OCI-LY7 (cell line): ENCODE results near the gene TBX5. TPM values are rescaled to one million over a fixed set of nuclear protein-coding genes. Genes with fewer than 3 reads are reported as not detected.

Experiments used
- BruUV-seq: library from RNA; stranded (reverse); fragments of 400-500 nt; replicated peaks from 2 replicates; lab custom pipeline; 2021; lab: Mats Ljungman, UMichigan
- CTCF ChIA-PET: fragments of 300-600 bp; sonication (Branson Sonifier 250); formaldehyde crosslinking; loops from one replicate; lab custom pipeline; 2022; ENCODE audit warnings: antibody characterized with exemption; ENCODE audit not compliant: unreplicated experiment; lab: Charles Lee
- POLR2A ChIA-PET: fragments of 300-600 bp; sonication (Branson Sonifier 250); formaldehyde crosslinking; loops from one replicate; lab custom pipeline; 2022; ENCODE audit warnings: antibody characterized with exemption; lab: Charles Lee
- DNase-seq: peaks from one replicate; pipeline ENCODE4 v3.0.0-alpha.2; 2015; ENCODE audit warnings: low spot score
- H2AFZ ChIP-seq: fragments of 200-600 bp; sonication (generic), shearing (Covaris generic); 2 replicates; pipeline ENCODE4 v1.6.1; 2014; ENCODE audit warnings: mild to moderate bottlenecking, antibody characterized with exemption, low read length, moderate library complexity
- H3K27ac ChIP-seq: fragments of 200-600 bp; sonication (generic); 2 replicates; pipeline ENCODE4 v1.5.1; 2014; ENCODE audit warnings: mixed run types, low read depth, mild to moderate bottlenecking, moderate library complexity, low read length, inconsistent platforms; ENCODE audit not compliant: poor library complexity, severe bottlenecking
- H3K36me3 ChIP-seq: fragments of 200-600 bp; sonication (generic); 2 replicates; pipeline ENCODE4 v1.6.1; 2014; ENCODE audit warnings: mild to moderate bottlenecking, antibody characterized with exemption, low read length, moderate library complexity, mixed read lengths; ENCODE audit not compliant: insufficient read depth
- H3K4me1 ChIP-seq: fragments of 200-600 bp; sonication (generic); 2 replicates; pipeline ENCODE4 v1.5.1; 2014; ENCODE audit warnings: mild to moderate bottlenecking, low read length; ENCODE audit not compliant: insufficient read depth, poor library complexity, severe bottlenecking
- H3K4me2 ChIP-seq: fragments of 200-600 bp; sonication (generic); 2 replicates; pipeline ENCODE4 v1.6.1; 2014; ENCODE audit warnings: mild to moderate bottlenecking, low read length
- H3K4me3 ChIP-seq: fragments of 200-600 bp; sonication (generic); 2 replicates; pipeline ENCODE4 v1.5.1; 2014; ENCODE audit warnings: mild to moderate bottlenecking, low read depth, low read length; ENCODE audit not compliant: poor library complexity, severe bottlenecking
- H3K79me2 ChIP-seq: fragments of 200-600 bp; sonication (generic); 2 replicates; pipeline ENCODE4 v1.6.1; 2016; ENCODE audit warnings: low read depth, mild to moderate bottlenecking, low read length, moderate library complexity, mixed read lengths; ENCODE audit not compliant: insufficient read depth
- H3K9me2 ChIP-seq: fragments of 200-600 bp; sonication (generic); 2 replicates; pipeline ENCODE4 v1.6.1; 2016; ENCODE audit warnings: mild to moderate bottlenecking, low read length, mixed read lengths; ENCODE audit not compliant: insufficient read depth
- H3K9me3 ChIP-seq: fragments of 200-600 bp; sonication (generic); 2 replicates; pipeline ENCODE4 v1.6.1; 2014; ENCODE audit warnings: mild to moderate bottlenecking, mixed run types, low read length, mixed read lengths
- H4K20me1 ChIP-seq: fragments of 200-600 bp; sonication (generic); 2 replicates; pipeline ENCODE4 v1.6.1; 2014; ENCODE audit warnings: mild to moderate bottlenecking, antibody characterized with exemption, low read length, moderate library complexity, mixed read lengths; ENCODE audit not compliant: insufficient read depth
- EZH2phosphoT487 ChIP-seq: fragments of 200-600 bp; sonication (generic); IDR thresholded peaks from 2 replicates; pipeline ENCODE4 v1.6.1; 2018; ENCODE audit warnings: low read depth, borderline replicate concordance, mild to moderate bottlenecking, mixed run types, antibody characterized with exemption, low read length, moderate library complexity, mixed read lengths
- intact Hi-C: fragments of 100-400 bp; cut with micrococcal nuclease; formaldehyde crosslinking; loops from one replicate; pipeline ENCODE4 v1.10.0; 2022; ENCODE audit not compliant: unreplicated experiment
- total RNA-seq, 2 experiments: library from RNA; depleted of rRNA in 1 of 2; stranded (reverse); fragments of >200 nt in 1 of 2; shearing (Covaris generic) in 1 of 2; gene quantifications; 2 replicates each; pipeline ENCODE4 v1.2.3, GENCODE V29; 2014 to 2022
- TF ChIP-seq, protein P1 (sequence below): fragments of 200-600 bp; sonication (generic); conservative IDR thresholded peaks from 2 replicates; pipeline ENCODE4 v1.5.1; 2014; ENCODE audit warnings: mild to moderate bottlenecking, antibody characterized with exemption, low read length, moderate library complexity, mixed read lengths

TBX5 gene
- total RNA-seq, 2 experiments from 2014 or later: not detected

GRCh38 chr12:114408886-114409851 lies 3.2 kb upstream of the TBX5 start:
- Histone ChIP-seq H3K4me2 (no peak overlapping the region), H3K9me2 (no peaks in the 10 kb centered on the region), H3K79me2 (no peaks in the 10 kb centered on the region), H3K4me3 (no peak overlapping the region), H2AFZ (no peak overlapping the region), H3K27ac (no peak overlapping the region), H3K4me1 (no peaks in the 10 kb centered on the region), H4K20me1 (no peaks in the 10 kb centered on the region), H3K36me3 (no peaks in the 10 kb centered on the region), H3K9me3 (no peaks in the 10 kb centered on the region)
- BruUV-seq: no TSS peak
- DNase-seq: no peak
- TF ChIP-seq, protein P1, sequence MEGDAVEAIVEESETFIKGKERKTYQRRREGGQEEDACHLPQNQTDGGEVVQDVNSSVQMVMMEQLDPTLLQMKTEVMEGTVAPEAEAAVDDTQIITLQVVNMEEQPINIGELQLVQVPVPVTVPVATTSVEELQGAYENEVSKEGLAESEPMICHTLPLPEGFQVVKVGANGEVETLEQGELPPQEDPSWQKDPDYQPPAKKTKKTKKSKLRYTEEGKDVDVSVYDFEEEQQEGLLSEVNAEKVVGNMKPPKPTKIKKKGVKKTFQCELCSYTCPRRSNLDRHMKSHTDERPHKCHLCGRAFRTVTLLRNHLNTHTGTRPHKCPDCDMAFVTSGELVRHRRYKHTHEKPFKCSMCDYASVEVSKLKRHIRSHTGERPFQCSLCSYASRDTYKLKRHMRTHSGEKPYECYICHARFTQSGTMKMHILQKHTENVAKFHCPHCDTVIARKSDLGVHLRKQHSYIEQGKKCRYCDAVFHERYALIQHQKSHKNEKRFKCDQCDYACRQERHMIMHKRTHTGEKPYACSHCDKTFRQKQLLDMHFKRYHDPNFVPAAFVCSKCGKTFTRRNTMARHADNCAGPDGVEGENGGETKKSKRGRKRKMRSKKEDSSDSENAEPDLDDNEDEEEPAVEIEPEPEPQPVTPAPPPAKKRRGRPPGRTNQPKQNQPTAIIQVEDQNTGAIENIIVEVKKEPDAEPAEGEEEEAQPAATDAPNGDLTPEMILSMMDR: no peak
- TF ChIP-seq EZH2phosphoT487: no peak
- intact Hi-C loops: no loop called here
- CTCF ChIA-PET: no interaction called here
- POLR2A ChIA-PET: no interaction called here

- TF ChIP-seq, protein P1: no peak
- no peak for TF ChIP-seq EZH2phosphoT487
- no peaks in the 10 kb centered on the region for H3K79me2 ChIP-seq
- ChIA-PET POLR2A (no interaction called here), CTCF (no interaction called here)
- no peak overlapping the region for H3K4me2 ChIP-seq
- no peak overlapping the region for H3K4me3 ChIP-seq
- no peaks in the 10 kb centered on the region for H3K9me2 ChIP-seq
- H3K9me3 ChIP-seq: no peaks in the 10 kb centered on the region
- no peaks in the 10 kb centered on the region for H3K4me1 ChIP-seq
- H4K20me1 ChIP-seq: no peaks in the 10 kb centered on the region
- intact Hi-C loops: no loop called here
- H2AFZ ChIP-seq: no peak overlapping the region
- DNase-seq: no peak
- H3K27ac ChIP-seq: no peak overlapping the region
- no peaks in the 10 kb centered on the region for H3K36me3 ChIP-seq
- BruUV-seq: no TSS peak
These were observed 2.5 kb upstream of the TBX5 start for GRCh38 chr12:114408471-114408885.

DNA sequence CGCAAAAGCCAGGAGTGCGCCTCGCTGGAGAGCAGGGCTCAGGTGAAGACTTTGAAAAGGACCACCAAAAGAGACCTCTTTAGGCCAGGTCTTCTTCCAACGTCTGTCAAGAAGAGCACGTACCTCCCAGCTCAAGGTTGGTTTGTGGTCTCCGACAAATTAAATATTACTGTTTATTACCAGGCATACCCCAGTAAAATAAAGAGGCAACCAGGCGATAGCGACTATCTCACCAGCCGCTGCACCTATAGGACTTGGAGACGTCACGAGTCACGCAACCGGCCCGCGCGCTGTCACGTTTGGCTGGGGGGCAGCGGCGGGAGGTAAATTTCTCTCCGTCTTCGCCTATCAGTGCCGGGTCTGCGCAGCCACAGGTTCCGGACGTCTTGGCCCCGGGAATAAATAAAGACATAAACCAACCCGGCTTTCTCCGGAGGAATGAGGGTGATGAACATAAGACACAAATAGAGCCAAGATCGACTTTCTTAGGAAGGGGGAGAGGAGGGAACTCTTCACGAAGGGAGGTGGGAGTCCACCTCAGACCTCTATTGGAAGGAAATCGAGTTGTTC lies 2.0 kb upstream of the TBX5 start:
- intact Hi-C loops: no loop called here
- Histone ChIP-seq H4K20me1 (no peaks in the 10 kb centered on the region), H3K9me3 (no peaks in the 10 kb centered on the region), H3K4me3 (no peak overlapping the region), H3K4me2 (no peak overlapping the region), H3K4me1 (no peaks in the 10 kb centered on the region), H3K9me2 (no peaks in the 10 kb centered on the region), H3K27ac (no peak overlapping the region), H2AFZ (no peak overlapping the region), H3K36me3 (no peaks in the 10 kb centered on the region), H3K79me2 (no peaks in the 10 kb centered on the region)
- DNase-seq: no peak
- TF ChIP-seq, protein P1: no peak
- no peak for TF ChIP-seq EZH2phosphoT487
- POLR2A ChIA-PET: no interaction called here
- CTCF ChIA-PET: no interaction called here
- BruUV-seq: no TSS peak
